ENCODE data around the gene DHRS1.

DHRS1 gene

DNA sequence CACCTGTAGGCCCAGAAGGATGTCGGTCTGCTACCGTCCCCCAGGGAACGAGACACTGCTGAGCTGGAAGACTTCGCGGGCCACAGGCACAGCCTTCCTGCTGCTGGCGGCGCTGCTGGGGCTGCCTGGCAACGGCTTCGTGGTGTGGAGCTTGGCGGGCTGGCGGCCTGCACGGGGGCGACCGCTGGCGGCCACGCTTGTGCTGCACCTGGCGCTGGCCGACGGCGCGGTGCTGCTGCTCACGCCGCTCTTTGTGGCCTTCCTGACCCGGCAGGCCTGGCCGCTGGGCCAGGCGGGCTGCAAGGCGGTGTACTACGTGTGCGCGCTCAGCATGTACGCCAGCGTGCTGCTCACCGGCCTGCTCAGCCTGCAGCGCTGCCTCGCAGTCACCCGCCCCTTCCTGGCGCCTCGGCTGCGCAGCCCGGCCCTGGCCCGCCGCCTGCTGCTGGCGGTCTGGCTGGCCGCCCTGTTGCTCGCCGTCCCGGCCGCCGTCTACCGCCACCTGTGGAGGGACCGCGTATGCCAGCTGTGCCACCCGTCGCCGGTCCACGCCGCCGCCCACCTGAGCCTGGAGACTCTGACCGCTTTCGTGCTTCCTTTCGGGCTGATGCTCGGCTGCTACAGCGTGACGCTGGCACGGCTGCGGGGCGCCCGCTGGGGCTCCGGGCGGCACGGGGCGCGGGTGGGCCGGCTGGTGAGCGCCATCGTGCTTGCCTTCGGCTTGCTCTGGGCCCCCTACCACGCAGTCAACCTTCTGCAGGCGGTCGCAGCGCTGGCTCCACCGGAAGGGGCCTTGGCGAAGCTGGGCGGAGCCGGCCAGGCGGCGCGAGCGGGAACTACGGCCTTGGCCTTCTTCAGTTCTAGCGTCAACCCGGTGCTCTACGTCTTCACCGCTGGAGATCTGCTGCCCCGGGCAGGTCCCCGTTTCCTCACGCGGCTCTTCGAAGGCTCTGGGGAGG, 11.3 kb upstream of the DHRS1 start, which contains the start of gene LTB4R:
Gene LTB4R, plus strand, starts transcription at position 857 of the 959 bp plus-strand sequence. CDS start 4,150 bp downstream, outside the sequence.
- no peak for DNase-seq (ENCODE audit: low read depth, low spot score)
- peak within 1 kb of the TSS; percentile 74 for H3K27ac ChIP-seq

DNA sequence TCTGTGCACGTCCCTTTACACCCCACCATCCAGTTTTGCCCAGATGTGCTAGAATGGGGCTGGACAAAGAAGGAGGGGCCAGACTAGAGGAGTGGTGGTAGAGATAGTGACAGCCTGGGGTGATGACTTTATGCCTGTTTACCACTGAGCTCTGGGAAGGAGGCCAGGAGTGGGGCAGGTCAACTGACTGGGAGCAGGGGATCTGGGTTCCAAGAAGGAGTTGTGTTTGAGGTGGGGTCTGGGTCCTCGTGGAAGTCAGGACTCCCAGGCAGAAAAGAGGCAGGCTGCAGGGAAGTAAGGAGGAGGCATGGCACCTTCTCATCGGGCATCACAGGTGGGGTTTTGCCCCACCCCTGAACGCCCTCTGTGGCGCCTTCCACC, 10.7 kb upstream of the DHRS1 start:
- DNase-seq (ENCODE audit: low read depth, low spot score) = no peak
- H3K27ac ChIP-seq = peak overlapping the region; percentile 74

- DNase-seq (ENCODE audit: low read depth, low spot score) = no peak
- peak within 1 kb of the TSS; percentile 74 for H3K27ac ChIP-seq
These were observed 10.1 kb upstream of the DHRS1 start, which contains the start of gene LTB4R2 for GRCh38 chr14:24309538-24310264. Gene LTB4R2 (plus strand): TSS chr14:24310140. CDS start chr14:24310665, 525 bp downstream.

DNA sequence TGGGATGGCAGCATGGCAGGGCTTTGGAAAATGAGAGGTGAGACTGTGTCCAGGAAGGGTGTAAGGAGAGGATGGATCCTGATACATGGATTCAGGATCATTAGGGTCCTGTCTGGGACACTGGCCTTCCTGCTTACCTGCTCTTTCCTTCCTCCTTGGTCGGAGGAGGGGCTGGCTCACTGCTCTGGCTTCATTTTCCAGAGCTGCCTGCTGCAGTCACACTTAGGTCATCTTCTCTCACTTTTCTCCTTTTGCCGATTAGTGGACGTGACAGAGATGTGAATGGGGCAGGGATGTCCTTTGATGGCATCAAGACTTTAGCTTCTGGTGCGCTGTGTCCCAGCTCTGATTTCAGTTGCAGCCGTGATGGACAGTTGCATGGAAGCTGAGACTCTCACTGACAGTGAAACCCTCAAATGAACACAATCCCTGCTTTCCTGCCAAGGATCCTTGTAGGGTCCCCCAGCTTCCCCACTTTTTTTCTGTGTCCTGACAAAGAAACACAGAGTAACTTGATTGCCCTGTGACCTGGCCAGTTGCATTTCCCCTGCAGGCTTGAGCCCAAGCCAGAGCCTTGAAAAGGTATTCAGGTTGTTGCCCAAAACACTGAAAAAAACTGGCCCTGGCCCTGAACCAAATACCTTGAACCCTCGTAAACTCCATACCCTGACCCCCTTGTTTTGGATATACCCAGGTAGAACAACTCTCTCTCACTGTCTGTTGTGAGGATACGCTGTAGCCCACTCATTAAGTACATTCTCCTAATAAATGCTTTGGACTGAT, 9.0 kb upstream of the DHRS1 start:
- DNase-seq (ENCODE audit: low read depth, low spot score) = no peak
- H3K27ac ChIP-seq = peak overlapping the region; percentile 74

DNA sequence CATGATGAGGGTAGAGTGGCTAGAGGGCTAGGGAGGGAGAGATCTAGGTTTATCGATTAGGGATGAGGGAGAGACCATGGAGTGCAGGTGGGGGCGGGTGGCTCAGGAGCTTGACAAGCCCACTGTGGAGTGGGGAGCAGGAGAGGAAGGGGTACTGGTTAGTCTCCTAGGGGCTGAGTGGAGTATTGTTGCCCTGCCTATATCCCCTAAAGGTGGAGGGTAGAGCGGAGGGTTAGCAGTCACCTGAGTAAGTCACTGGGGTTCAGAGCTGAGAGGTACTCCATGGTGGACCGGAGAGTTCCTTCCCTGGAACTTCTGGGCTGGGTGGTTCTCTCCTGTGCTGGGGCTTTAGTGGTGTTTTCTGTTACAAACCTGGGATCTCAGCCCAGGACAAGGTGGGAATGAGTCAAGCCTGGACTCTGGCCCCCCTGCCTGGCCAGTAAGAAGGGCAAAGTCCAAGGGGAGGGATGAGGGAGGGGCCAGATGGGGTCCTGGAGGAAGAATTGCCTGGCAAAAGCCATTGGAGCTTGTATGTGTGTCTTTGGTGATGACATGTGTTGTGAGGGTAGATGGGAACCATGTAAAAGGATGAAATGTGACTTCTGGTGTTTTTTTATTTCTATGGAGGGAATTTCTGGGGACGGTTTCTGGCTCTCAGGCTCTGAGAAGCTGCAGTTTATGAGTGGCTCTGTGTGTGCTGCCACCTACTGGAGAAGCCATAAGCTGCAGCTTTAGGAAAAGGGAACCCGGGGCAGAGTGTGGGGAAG, 8.2 kb upstream of the DHRS1 start, which contains the start of gene CIDEB:
Gene CIDEB, minus strand, starts transcription at position 403 of the 767 bp plus-strand sequence. Its CDS starts 119 bp downstream, at position 284.
- DNase-seq (ENCODE audit: low read depth, low spot score) = no peak
- peak within 1 kb of the TSS; percentile 74 for H3K27ac ChIP-seq

- DNase-seq (ENCODE audit: low read depth, low spot score) = no peak
- H3K27ac ChIP-seq = no peak overlapping the region
These were observed 7.6 kb upstream of the DHRS1 start for GRCh38 chr14:24307156-24307574.

DNA sequence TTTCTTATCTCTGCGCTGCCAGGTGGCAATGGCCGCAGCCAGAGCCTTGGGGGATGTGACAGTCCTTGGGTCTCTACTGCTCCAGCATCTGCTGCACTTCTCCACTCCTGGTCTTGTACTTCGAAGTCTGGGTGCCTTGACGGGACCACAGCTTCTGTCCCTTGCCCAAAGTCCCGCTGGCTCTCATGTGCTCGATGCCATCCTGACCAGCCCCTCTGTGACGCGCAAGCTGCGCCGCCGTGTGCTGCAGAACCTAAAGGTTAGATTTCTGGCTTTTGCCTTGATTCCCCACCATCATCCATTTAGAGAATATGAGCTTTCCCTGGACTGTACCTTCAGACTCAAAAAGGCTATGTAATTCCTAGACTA, 4.4 kb upstream of the DHRS1 start:
- H3K27ac ChIP-seq = no peak overlapping the region
- no peak for DNase-seq (ENCODE audit: low read depth, low spot score)

DNA sequence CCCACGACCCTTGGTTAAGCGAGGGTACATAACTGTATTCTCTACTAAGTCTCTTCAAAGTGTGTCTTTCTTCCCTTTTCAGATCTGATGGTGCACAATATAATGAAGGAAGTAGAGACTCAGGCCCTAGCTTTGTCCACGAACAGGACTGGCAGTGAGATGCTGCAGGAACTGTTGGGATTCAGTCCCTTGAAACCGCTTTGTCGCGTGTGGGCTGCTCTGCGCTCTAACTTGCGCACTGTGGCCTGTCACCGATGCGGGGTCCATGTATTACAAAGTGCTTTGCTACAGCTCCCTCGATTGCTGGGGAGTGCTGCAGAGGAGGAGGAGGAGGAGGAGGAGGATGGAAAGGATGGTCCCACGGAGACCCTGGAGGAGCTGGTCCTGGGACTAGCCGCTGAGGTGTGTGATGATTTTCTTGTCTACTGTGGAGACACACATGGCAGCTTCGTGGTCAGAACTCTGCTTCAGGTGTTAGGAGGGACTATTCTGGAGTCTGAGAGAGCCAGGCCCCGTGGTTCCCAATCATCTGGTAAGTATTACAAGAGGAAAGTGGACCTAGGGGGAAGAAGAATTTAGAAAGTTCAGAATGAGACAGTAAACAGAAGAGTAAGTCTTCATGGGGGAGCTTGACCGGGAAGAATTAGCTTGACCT, 873 bp upstream of the DHRS1 start:
- H3K27ac ChIP-seq = peak overlapping the region; percentile 98
- DNase-seq (ENCODE audit: low read depth, low spot score) = no peak

DNA sequence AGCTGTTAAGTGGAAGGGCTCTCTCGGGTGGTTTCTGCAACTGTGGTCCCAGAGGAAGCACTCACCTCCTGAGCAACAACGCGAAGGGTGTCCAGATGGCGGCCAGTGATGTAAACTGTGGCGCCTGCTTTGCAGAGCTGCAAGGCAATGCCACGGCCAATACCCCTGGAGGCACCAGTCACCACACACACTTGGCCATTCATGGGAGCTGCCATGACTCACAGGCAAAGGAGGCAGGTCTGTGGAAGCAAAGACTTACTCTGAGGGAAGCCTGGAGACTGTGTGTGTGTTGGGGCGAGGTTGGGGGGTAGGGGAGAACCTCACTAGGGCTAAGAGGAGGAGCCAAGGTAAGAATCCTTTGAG, 707 bp downstream of the DHRS1 start:
- H3K27ac ChIP-seq = peak overlapping the region; percentile 98
- peak; percentile 87 for DNase-seq (ENCODE audit: low read depth, low spot score)

GRCh38 chr14:24297190-24297964, 2.2 kb downstream of the DHRS1 start:
- no peak for DNase-seq (ENCODE audit: low read depth, low spot score)
- peak overlapping the region; percentile 98 for H3K27ac ChIP-seq

DNA sequence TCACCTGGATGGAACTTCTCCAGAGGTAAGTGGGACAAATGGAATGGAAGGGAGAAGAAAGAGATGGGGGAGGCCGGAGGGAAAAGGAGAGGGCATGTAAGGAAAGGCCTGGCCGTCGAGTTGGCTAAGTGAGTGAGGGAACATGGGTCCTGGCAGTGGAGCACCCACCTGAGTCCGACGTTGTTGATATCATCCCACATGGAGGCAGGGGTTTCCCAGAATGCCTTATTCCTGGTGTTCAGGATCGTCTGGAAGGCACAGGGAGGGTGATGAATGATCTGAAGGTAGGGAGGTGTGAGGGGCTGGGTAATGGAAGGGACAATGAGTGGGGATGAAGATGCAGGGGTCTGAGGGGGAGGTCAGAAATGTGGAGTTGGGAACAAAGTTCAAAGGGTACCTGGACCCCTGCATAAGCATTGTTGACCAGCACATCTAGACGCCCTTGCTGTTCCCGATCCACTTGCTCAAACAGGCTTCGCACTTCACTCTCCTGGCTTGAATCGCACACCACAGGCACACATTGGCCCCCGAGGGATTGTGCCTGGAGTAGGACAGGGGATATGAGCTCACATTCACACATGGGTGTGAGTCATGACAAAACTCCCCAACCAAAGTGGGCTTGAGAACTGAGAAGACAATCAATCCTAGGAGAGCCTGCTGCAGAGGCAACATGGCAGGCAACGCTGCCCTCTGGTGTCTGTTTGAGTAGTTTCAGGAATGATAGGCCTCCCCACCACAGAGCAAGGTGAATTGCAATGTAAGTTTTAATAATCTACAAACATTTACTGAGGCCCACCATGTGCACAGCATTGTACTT, 3.0 kb downstream of the DHRS1 start:
- H3K27ac ChIP-seq = peak overlapping the region; percentile 98
- peak; percentile 81 for DNase-seq (ENCODE audit: low read depth, low spot score)

- no peak overlapping the region for H3K27ac ChIP-seq
These were observed 6.1 kb downstream of the DHRS1 start for GRCh38 chr14:24293525-24293924.

DNA sequence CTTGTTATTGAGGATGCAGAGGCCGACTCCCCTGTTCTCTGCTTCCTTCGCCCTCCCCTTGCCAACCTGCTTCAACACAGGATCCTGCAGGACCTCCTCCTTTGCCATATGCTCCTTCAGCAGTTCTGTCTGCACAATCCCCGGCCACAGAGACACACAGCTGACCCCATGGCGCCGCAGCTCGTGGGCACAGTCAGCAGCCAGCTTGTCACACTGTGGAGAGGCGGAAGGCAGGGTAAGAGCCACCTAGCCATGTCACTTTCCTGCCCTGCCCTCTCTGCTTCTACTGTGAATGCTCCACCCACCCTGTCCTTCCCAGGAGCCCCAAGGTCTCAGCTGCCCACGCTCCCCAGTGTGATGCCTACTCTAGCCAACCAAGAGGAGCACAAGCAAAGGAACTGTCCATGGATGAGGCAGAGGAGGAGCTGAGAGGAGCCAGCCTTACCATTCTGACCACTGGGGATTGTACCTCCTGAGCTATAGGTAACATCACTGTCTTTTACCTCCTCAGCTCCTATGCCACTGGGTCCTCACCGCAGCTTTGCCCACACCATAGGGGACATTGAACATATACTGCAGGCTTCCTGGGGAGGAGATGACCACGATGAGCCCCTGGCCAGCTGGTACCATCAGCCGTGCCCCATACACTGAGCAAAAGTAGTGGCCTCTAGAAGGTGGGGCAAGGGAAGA, 7.3 kb downstream of the DHRS1 start:
- DNase-seq (ENCODE audit: low read depth, low spot score) = no peak
- no peak overlapping the region for H3K27ac ChIP-seq

More at GRCh38 chr14:24293525-24293924, 6.1 kb downstream of the DHRS1 start:
- no peak for DNase-seq (ENCODE audit: low read depth, low spot score)

- DNase-seq (ENCODE audit: low read depth, low spot score) = no peak
- no peak overlapping the region for H3K27ac ChIP-seq
These were observed 8.0 kb downstream of the DHRS1 start for GRCh38 chr14:24291446-24292117.

DNA sequence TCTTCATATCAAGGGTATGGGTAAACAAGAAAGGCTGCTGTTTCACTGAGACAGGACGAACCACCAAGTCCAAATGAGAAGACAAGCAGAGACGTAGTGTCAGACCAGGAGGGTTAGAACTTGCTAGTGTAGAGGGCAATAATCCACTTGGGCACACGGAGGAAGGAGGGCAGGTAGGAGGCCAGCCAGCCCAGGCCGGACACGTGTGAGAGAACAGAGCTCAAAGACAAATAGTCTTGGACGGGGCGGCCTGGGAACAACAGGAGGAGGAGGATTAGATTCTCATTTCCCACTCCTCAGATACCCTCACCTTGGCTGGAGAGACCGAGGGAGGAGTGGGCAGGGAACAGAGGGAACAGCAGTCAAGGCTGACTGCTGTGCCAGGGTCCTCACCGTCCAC, 8.8 kb downstream of the DHRS1 start:
- no peak overlapping the region for H3K27ac ChIP-seq
- no peak for DNase-seq (ENCODE audit: low read depth, low spot score)

DNA sequence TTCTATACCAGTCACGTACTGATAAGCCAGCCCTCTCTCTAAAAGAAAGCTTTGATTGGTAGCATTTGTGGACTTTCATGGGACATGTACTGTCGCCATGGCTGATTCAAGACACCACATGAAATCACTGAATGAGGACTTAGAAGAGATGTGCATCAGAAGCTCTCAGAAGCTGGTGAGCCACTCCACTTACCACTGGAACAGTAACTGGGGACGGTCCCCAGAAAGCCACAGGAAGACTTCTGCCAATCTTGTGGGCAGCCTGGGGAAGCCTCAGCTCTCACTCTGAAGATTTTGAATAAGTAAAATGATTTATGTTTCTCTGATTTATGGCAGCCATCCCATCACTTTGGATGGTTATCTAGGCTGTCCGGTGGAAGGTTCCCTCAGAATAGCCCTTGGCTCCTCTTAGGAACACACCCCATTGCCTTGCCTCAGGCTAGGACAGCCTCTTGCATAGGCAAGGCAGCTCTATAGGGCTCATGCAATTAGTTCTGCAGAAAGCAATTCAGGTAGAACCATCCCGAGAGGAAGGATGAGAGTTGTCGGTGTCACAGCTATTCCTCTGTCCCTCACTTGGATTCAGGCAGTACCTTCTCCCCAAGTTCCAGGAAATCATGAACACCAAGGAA, 9.8 kb downstream of the DHRS1 start:
- H3K27ac ChIP-seq = no peak overlapping the region
- DNase-seq (ENCODE audit: low read depth, low spot score) = no peak
